NCI-H2227 (cell line): ENCODE data around the gene MSI2.
A peak's percentile ranks its signal among the peaks of the same experiment; 100 is the strongest.

Experiments
- DNase-seq: peaks from one replicate; lab custom pipeline; 2025; ENCODE audit not compliant: unreplicated experiment; lab: John Stamatoyannopoulos, UW

Gene MSI2

GRCh38 chr17:57559634-57560318, 303.5 kb downstream of the MSI2 start:
- no peak for DNase-seq

DNA sequence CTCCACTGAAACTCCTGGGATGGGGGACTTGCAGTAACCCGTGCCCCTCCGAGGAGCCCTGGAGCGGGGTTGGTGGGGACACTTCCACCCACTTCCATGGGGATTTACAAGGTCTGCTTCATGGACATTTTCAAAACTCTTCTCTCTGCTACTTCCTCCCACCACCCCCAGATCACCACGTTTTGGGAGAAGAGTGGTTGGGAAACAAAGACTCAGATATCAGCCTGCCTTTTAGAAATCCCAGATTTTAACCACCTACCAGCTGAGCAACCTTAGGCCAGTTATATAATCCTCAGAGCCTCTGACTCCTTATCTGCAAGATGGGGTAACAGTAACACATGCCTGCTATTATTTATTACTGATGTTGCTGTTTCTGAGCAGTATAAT, 304.0 kb downstream of the MSI2 start:
- no peak for DNase-seq

GRCh38 chr17:57561072-57561861, 304.9 kb downstream of the MSI2 start:
- DNase-seq, result no peak

GRCh38 chr17:57562184-57562698, 305.9 kb downstream of the MSI2 start:
- DNase-seq, result no peak

DNA sequence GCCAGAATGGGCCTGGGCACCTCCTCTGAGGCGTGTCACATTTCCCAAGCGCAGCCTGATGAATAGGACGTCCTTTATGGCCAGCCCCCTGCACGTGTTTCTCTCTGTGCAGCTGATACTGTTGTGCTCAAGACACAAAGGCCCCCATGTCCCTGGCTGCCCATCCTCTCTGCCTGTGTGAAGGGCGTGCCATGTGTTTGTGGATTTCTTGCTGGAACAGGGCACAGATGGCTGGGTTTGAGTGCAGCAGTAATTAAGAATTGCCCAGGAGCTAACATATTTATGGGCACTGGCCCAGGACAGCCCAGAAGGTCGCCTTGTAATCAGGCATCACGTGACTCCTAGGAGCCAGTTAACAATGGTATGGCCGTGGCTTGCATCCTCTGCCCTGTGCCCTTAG, 307.6 kb downstream of the MSI2 start:
- DNase-seq, result peak; percentile 55

GRCh38 chr17:57565176-57565575, 308.9 kb downstream of the MSI2 start:
- DNase-seq, result no peak

GRCh38 chr17:57566721-57567120, 310.4 kb downstream of the MSI2 start:
- peak; percentile 55 for DNase-seq

DNA sequence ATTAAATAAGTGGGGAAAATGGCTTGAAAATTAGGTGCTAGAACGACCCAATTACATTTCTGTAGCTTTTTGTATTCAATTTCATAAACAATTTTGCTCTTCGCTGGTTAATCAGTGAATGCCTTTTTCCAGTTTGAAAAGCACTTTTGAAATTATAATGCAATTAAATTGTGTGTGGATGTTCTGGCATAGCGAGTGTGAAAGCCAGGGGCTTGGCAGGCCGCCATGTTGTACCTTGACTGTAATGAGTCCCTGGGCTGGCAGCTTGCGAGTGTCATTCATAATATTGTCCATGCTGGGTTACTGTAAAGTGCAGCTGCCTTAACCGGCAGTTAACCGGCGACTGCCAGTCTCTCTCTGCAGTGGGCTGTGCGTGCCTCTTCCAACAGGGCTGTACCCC, 310.9 kb downstream of the MSI2 start:
- peak; percentile 66 for DNase-seq

DNA sequence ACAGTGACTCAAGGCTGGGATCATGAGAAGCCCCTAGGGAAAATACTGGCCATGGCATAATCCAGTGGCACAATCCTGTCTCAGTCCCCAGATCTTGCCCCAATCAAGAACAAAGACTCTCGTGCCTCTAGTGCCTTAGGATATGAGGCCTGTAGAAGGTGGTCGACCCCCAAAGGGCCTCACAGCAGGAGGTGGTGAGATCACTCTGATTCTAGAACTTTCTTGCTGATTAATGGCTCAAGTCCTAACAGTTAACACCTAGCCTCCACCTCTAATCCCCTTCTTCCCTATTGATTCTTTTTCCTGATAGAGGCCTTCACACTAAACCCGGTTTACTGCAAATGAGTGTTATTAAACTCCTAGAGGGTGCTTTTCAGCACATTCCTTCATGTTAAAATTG, 312.0 kb downstream of the MSI2 start:
- DNase-seq, result no peak

- DNase-seq, result no peak
These were observed 312.7 kb downstream of the MSI2 start for GRCh38 chr17:57569021-57569420.

- DNase-seq, result no peak
These were observed 313.5 kb downstream of the MSI2 start for GRCh38 chr17:57569853-57570252.

GRCh38 chr17:57570724-57571344, 314.5 kb downstream of the MSI2 start:
- peak; percentile 71 for DNase-seq

- DNase-seq, result no peak
These were observed 315.7 kb downstream of the MSI2 start for GRCh38 chr17:57572062-57572461.

- DNase-seq, result no peak
These were observed 316.3 kb downstream of the MSI2 start for GRCh38 chr17:57572600-57572999.

GRCh38 chr17:57574040-57574513, 317.8 kb downstream of the MSI2 start:
- DNase-seq, result no peak

DNA sequence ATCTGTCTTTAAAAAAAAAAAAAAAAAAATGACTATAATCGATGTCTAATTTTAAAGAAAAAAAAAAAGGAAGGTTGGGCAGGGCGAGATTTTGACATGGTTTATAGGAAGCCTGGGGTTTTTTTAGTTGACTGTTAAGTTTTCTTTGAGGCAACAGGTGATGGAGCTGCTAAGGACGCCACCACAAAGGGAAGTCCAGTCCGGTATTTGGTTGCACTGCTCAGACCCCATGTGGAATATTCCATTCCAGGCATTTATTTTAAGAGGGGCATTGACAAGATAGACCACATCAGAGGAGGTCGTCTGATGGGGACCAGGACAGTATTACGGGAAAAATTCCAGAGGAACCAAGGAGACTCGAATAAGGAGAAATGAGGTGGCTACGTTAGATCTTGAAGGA, 320.4 kb downstream of the MSI2 start:
- DNase-seq, result no peak

DNA sequence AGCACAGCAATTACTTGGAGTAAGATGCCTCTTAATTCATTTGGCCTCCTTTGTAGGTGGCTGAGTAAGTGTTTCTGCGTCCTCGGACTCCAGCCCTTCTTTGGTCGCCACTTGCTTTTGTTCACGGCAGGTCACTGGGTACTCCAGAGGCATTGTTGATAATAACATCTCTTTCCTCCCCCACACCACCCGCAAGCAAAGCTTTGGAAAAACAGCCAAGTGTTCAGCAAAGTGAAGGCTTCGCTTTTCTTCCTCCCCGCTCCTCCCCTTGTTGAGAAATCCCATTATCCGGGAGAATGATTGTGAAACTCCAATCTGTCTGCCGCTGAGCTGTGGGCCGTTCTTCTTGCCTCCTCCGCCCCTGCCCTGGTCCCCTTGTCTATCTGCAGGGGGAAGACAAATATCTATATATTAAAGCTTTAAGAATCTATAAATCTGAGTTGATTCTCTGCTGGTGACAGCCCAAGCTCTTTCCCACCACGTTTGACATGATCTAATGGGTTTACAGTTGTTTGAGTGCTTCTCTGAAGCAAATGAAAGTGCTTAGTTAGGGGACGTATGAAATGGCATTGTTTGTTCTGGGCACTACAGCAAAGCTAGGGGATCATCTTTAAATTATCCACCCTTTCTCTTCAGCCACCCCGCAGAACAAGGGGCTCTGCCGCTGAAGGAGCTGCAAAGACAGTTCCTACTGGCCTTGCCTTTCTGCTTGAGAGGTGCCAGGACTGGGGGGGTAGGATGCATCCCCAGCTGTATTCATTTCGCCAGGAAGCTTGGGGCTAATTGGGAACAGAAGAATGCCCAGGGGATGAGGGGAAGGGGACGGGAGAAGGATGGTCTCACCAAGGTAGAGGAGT, 321.7 kb downstream of the MSI2 start:
- DNase-seq, result peak; percentile 92

GRCh38 chr17:57578608-57579225, 322.4 kb downstream of the MSI2 start:
- peak; percentile 51 for DNase-seq

GRCh38 chr17:57579245-57579644, 322.9 kb downstream of the MSI2 start:
- DNase-seq, result no peak

GRCh38 chr17:57580055-57580739, 323.9 kb downstream of the MSI2 start:
- DNase-seq, result no peak
